HG02763 (cell line): ENCODE measurements around the gene ERCC1.

Source experiments
- ATAC-seq: cut with Tn5 transposase; IDR thresholded peaks from one replicate; pipeline ENCODE4 v1.9.1; 2021; ENCODE audit warnings: mild to moderate bottlenecking, moderate library complexity; ENCODE audit not compliant: unreplicated experiment

ERCC1 gene

GRCh38 chr19:45423589-45424190 is at the start of gene ERCC1:
ERCC1 (minus strand) TSS chr19:45423917; CDS start chr19:45423374, 543 bp downstream.
- ATAC-seq = peak; percentile 64

- ATAC-seq = no peak
These were observed 49.6 kb upstream of the ERCC1 start for GRCh38 chr19:45473367-45473681.

- ATAC-seq = no peak
These were observed 49.0 kb upstream of the ERCC1 start for GRCh38 chr19:45472563-45473366.

GRCh38 chr19:45471931-45472562 is 48.3 kb upstream of the ERCC1 start:
- no peak for ATAC-seq

- no peak for ATAC-seq
These were observed 47.6 kb upstream of the ERCC1 start for GRCh38 chr19:45471111-45471930.

DNA sequence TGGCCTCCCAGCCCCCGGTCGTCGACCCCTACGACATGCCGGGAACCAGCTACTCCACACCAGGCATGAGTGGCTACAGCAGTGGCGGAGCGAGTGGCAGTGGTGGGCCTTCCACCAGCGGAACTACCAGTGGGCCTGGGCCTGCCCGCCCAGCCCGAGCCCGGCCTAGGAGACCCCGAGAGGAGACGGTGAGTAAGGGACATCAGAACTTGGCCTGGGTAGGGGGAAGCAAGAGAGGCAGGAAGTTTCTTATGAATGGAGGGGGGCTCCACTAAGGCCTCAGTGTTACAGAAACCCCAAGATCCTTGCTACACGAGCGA is 47.0 kb upstream of the ERCC1 start:
- ATAC-seq = no peak

- no peak for ATAC-seq
These were observed 46.4 kb upstream of the ERCC1 start for GRCh38 chr19:45469945-45470761.

DNA sequence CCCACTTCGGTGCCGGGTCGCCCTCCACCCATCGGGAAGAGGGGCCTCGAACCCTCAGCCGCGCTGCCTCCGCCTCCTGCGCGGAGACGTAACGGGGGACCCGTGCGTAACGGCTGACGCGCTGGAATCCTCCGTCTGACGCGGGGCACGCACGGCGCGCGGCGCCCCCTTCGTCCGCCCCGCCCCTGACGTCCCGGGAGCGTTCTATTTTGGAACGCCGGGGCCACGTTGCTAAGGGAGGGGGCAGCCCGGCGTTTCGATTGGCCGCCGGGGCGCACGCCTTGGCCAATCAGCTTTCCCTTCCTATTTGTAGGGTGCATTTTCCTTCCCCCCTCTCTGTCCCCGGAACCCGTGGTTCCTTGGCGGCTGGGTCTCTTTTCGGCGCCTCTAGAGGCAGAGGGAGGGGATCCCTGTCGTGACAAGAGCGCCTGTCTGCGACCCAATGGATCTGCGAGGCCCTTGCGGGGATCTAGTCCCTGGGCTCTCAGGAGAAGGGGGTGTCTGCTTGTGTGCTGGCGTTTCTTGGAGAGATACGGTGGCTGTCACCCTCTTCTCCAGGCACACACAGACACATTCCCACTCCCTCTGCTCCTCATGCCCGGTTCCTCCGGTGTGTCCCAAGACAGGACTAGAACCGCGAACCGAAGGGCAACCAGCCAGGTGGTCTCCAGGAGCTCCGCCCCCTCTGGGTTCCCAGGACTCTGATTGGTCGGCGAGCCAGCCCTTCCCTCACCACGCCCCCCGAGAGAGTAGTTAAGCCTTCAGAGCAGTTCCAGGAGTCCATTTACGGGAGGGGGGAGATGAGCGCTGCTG is 45.6 kb upstream of the ERCC1 start:
- ATAC-seq = peak; percentile 59

GRCh38 chr19:45468803-45469131 is 45.0 kb upstream of the ERCC1 start:
- peak; percentile 22 for ATAC-seq

GRCh38 chr19:45468159-45468651 is 44.5 kb upstream of the ERCC1 start:
- no peak for ATAC-seq

- peak; percentile 48 for ATAC-seq
These were observed 43.9 kb upstream of the ERCC1 start, which contains the start of gene FOSB for GRCh38 chr19:45467456-45468158. FOSB (plus strand) TSS chr19:45467996; CDS start chr19:45468587, 591 bp downstream.

DNA sequence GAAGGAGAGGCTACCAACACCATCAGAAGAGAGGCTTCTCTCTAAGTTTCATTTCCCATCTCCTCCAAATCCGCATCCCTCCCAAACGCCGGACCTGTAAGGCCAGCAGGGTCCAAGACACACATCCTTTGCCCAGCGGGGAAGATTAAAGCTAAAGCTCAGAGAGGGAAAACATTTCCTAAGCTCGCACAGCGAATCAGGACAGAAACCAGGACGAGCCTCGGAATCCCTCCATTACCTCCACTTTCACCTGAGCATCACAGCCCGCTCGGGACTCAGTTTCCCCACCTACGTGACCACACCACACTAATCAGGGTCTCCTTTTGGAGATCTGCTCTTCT is 43.4 kb upstream of the ERCC1 start:
- no peak for ATAC-seq

DNA sequence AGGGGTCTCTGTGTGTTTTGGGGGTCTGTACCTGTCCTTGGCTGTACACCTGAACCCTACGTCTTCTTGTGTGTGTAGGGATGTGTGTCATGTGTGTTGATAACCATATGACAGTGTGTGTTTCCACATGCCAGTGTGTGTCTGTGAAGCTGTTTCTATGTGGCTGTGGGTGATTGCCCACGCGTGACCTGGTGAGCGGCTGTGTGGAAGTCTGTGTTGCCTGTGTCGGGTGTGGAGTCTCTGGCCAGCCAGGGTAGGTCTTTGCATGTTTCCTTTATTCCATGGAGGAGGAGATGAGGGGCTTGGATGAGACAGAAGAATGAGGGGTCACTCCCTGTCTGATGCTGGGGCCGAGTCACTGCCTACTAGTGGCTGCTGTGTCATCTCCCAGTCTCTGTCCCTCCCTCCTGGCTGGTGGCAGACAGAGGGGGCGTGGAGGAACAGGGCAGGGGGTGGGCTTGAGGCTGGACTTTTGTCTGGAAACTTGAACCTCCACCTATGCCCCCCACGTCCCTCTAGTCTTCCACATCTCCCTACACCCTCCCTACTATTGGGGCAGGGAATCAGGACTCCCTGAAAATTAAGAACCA is 41.2 kb upstream of the ERCC1 start:
- no peak for ATAC-seq

GRCh38 chr19:45464274-45464673 is 40.6 kb upstream of the ERCC1 start:
- no peak for ATAC-seq

- ATAC-seq = no peak
These were observed 39.5 kb upstream of the ERCC1 start for GRCh38 chr19:45463241-45463640.

- no peak for ATAC-seq
These were observed 38.5 kb upstream of the ERCC1 start for GRCh38 chr19:45462174-45462573.

- no peak for ATAC-seq
These were observed 37.2 kb upstream of the ERCC1 start for GRCh38 chr19:45460807-45461347.

DNA sequence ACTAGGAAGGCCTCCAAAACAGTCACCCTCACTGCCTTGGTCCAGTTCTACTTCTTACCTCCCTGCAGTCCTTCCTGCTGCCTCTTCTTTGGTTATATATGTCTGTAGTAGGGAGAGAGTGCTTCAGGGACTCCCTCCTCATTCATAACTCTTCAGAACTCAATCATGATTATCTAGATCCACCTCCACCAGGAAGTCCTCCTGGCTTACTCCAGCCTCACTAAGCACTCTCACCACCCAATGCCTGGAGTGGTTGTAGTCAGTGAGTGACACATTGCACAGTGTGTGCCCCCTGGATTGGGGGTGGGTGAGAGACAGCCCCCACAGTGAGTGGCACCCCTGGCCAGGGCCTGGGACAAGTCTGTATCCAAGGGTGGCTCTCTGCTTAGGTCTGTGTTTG is 34.1 kb upstream of the ERCC1 start:
- no peak for ATAC-seq

DNA sequence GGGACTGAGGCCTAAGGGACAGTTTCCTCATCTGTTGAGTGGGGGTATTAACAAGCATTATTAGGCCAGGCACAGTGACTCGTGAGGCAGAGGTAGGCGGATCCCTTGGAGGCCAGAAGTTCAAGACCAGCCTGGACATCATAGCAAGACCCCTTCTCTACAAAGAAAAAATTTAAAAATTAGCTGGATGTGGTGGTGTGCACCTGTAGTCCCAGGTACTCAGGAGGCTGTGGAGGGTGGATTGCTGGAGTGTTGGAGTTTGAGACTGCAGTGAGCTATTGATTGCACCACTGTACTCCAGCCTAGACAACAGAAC is 32.7 kb upstream of the ERCC1 start:
- ATAC-seq = no peak
